ENCODE data around the gene PCCA.
"Not testable (repeated sequence)": the region's sequence is repeated elsewhere in the genome, so short reads cannot be mapped to it uniquely, and the experiment has no call there.

Gene PCCA

DNA sequence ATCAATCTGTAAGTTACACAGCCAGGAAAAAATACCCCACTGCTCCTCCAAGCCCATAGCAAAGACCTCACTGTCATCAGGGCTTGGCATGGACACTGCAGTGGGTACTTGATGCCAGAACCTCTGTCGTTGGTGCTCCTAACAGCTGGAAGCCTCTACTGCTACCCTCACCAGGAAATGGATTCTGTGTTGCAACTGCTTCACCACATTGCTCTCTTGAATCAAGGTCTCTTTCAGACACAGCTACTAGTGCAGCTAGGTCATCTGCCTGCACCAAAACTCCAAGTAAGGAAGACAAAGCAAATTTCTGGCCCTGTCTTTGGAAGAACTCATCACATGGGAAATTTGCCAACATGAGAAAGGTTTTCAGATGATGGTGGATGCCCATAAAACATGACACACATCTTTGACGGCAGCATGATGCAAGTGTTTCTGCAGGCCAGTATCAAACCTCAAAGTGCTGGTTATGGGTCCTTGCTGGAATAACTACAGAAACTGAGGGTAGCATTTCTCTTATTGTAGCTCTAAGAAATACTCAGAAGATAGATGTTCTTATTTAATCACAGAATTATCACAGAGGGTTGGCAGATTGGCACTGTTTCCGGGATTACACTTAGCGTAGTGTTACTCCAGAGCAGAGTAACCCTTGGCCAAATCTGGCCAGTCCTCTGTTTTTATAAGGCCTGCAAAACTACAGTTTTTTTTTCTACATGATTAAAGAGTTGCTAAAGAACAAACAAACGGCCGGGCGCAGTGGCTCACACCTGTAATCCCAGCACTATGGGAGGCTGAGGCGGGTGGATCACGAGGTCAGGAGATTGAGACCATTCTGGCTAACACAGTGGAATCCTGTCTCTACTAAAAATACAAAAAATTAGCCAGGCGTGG lies 12.9 kb upstream of the PCCA start:
- Histone ChIP-seq H3K27me3 (ENCODE audit: control insufficient read depth, insufficient read depth, low read length) (no peaks in the 10 kb centered on the region), H3K4me3 (ENCODE audit: low read length) (no peak overlapping the region), H3K9me3 (ENCODE audit: control insufficient read depth, low read length) (no peaks in the 10 kb centered on the region), H3K9ac (ENCODE audit: low read length) (no peak overlapping the region), H3K36me3 (ENCODE audit: control insufficient read depth, insufficient read depth, low read length) (no peaks in the 10 kb centered on the region), H3K4me1 (ENCODE audit: control insufficient read depth, insufficient read depth, low read length) (no peaks in the 10 kb centered on the region)

DNA sequence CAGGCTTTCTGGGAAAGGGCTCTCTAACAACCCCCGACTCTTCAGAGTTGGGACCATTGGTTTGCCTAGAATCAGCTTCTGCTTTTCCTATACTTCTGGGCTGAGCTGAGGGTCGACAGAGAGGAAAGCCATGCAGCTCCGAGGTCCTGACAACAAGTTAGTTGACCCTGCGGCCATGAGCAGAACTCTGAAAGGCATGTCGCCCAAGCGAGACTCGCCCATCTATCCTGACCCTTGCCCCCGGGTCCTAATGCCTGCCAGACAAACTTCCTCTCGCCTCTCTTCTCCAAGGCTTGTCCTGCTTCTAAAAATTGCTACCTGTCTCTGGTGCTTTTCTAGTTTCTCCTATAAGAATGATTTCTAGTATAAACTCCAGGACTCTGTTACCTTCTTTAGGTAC lies 9.9 kb upstream of the PCCA start:
- H3K27me3 ChIP-seq (ENCODE audit: control insufficient read depth, insufficient read depth, low read length); H3K9ac ChIP-seq (ENCODE audit: low read length); H3K36me3 ChIP-seq (ENCODE audit: control insufficient read depth, insufficient read depth, low read length); H3K9me3 ChIP-seq (ENCODE audit: control insufficient read depth, low read length); H3K4me3 ChIP-seq (ENCODE audit: low read length); H3K4me1 ChIP-seq (ENCODE audit: control insufficient read depth, insufficient read depth, low read length): not testable (repeated sequence)

DNA sequence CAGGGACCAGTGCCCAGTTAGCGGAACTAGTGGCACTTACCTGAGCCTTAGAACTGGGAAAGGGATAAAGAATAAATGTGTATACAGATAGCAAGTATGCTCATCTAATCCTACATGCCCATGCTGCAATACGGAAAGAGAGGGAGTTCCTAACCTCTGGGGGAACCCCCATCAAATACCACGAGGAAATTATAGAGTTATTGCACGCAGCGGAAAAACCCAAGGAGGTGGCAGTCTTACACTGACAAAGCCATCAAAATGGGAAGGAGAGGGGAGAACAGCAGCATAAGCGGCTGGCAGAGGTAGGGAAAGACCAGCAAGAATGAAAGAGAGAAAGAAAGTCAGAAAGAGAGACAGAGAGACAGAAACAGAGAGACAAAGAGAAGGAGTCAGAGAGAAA lies 5.5 kb upstream of the PCCA start:
- H3K9me3 ChIP-seq (ENCODE audit: control insufficient read depth, low read length); H3K4me3 ChIP-seq (ENCODE audit: low read length); H3K9ac ChIP-seq (ENCODE audit: low read length); H3K36me3 ChIP-seq (ENCODE audit: control insufficient read depth, insufficient read depth, low read length); H3K27me3 ChIP-seq (ENCODE audit: control insufficient read depth, insufficient read depth, low read length): not testable (repeated sequence)
- H3K4me1 ChIP-seq (ENCODE audit: control insufficient read depth, insufficient read depth, low read length): peaks cover 10% of the 10 kb centered on the region

DNA sequence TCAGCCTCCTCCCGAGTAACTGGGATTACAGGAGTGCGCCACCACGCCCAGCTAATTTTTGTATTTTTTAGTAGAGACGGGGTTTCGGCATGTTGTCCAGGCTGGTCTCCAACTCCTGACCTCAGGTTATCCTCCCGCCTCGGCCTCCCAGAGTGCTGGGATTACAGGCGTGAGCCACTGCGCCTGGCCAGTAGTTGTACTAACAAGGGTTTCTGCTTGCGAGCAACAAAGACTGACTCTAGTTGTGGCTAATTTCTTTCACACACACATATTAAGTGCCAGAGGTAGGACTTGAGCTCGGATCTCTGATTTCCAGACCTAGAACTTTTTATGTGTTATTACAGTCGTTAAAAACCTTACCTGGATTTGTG lies 635 bp upstream of the PCCA start:
- Histone ChIP-seq H3K27me3 (ENCODE audit: control insufficient read depth, insufficient read depth, low read length) (no peaks in the 10 kb centered on the region), H3K4me1 (ENCODE audit: control insufficient read depth, insufficient read depth, low read length) (peaks cover 20% of the 10 kb centered on the region), H3K9me3 (ENCODE audit: control insufficient read depth, low read length) (no peaks in the 10 kb centered on the region), H3K4me3 (ENCODE audit: low read length) (peak overlapping the region; percentile 83), H3K36me3 (ENCODE audit: control insufficient read depth, insufficient read depth, low read length) (no peaks in the 10 kb centered on the region), H3K9ac (ENCODE audit: low read length) (peak overlapping the region; percentile 79)

DNA sequence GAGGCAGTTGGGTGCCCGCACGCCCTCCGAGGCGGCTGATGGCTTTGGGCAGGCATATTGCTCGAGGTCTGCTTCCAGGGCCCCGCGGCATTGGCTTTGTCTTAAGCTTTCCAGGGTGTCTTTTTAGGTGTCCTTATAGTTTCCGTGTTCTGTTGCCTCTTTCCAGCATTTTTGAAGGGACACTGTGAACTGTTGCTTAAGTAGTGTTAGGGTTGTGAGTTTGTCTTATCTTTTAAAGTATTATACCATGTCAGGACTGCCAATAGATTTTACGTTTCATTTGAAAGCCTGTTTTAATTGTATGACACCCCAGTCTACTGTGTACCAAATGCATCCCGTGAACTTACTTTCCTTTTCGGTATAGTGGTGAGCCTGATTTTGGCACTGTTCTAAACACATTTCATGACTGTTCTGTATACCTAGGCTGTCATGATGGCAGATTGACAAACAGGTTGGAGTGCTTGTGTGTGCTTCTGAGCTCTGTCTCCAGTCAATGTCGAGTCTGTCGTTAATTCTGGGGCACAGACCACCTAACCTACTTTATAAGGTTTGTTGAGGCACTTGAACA lies 656 bp downstream of the PCCA start:
- Histone ChIP-seq H3K9ac (ENCODE audit: low read length) (peak overlapping the region; percentile 79), H3K36me3 (ENCODE audit: control insufficient read depth, insufficient read depth, low read length) (no peaks in the 10 kb centered on the region), H3K27me3 (ENCODE audit: control insufficient read depth, insufficient read depth, low read length) (no peaks in the 10 kb centered on the region), H3K4me3 (ENCODE audit: low read length) (peak overlapping the region; percentile 83), H3K4me1 (ENCODE audit: control insufficient read depth, insufficient read depth, low read length) (peaks cover 20% of the 10 kb centered on the region), H3K9me3 (ENCODE audit: control insufficient read depth, low read length) (no peaks in the 10 kb centered on the region)

DNA sequence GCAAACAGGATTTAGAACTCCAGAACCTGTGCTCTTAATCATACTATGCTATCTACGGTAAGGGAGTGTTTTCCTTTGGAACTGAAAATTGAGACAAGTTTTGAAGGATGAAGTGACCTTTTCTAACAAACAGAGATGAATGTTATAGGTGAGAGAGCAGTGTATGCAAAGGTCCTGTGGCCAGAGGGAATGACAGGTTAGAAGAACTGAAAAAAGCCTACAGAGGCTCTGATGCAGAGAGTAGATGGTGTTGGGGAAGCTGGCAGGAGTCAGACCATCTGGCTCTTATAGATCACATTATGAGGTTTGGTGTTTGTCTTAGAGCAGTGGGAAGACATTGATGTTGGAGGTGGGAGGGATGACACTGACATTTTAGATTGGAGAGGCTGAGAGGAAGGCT lies 2.0 kb downstream of the PCCA start:
- Histone ChIP-seq H3K4me3 (ENCODE audit: low read length) (no peak overlapping the region), H3K36me3 (ENCODE audit: control insufficient read depth, insufficient read depth, low read length) (no peaks in the 10 kb centered on the region), H3K9me3 (ENCODE audit: control insufficient read depth, low read length) (no peaks in the 10 kb centered on the region), H3K27me3 (ENCODE audit: control insufficient read depth, insufficient read depth, low read length) (no peaks in the 10 kb centered on the region), H3K9ac (ENCODE audit: low read length) (no peak overlapping the region), H3K4me1 (ENCODE audit: control insufficient read depth, insufficient read depth, low read length) (peaks cover 20% of the 10 kb centered on the region)

DNA sequence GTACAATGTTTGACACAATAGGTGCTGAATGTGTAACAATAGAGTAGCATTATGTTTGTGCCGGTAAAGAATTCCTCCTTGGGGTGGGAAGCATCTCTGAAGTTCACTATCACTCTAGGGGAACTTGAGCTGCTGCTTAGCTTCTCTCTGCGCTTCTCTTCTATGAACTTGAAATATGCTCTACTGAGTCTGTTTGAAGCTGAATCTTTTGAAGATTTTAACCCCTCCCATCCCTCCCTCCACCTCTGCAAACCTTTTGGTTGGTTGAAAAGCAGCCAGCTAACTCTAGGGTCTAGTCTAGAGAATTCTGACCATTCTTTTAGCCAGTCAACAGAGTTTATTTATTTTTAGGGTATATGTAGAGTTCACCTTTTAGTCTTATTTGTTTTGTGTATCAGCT lies 2.5 kb downstream of the PCCA start:
- no peak overlapping the region for H3K4me3 ChIP-seq (ENCODE audit: low read length)
- no peaks in the 10 kb centered on the region for H3K36me3 ChIP-seq (ENCODE audit: control insufficient read depth, insufficient read depth, low read length)
- peaks cover 20% of the 10 kb centered on the region for H3K4me1 ChIP-seq (ENCODE audit: control insufficient read depth, insufficient read depth, low read length)
- no peak overlapping the region for H3K9ac ChIP-seq (ENCODE audit: low read length)
- no peaks in the 10 kb centered on the region for H3K27me3 ChIP-seq (ENCODE audit: control insufficient read depth, insufficient read depth, low read length)
- no peaks in the 10 kb centered on the region for H3K9me3 ChIP-seq (ENCODE audit: control insufficient read depth, low read length)

DNA sequence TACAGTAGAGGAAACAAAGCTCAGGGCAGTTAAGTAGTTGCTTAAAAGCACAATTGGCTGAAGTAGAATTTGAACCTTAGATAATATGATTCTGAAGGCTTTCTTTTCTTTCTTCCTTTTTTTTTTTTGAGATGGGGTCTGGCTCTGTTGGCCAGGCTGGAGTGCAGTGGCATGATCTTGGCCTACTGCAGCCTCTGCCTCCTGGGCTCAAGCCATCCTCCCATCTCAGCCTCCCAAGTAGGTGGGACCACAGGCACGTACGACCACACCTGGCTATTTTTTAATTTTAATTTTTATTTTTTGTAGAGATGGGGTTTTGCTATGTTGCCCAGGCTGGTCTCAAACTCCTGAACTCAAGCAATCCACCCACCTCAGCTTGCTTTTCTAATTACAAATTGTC lies 3.4 kb downstream of the PCCA start:
- not testable (repeated sequence) for H3K9me3 ChIP-seq (ENCODE audit: control insufficient read depth, low read length); H3K9ac ChIP-seq (ENCODE audit: low read length); H3K36me3 ChIP-seq (ENCODE audit: control insufficient read depth, insufficient read depth, low read length); H3K4me3 ChIP-seq (ENCODE audit: low read length); H3K27me3 ChIP-seq (ENCODE audit: control insufficient read depth, insufficient read depth, low read length)
- H3K4me1 ChIP-seq (ENCODE audit: control insufficient read depth, insufficient read depth, low read length): peaks cover 15% of the 10 kb centered on the region

DNA sequence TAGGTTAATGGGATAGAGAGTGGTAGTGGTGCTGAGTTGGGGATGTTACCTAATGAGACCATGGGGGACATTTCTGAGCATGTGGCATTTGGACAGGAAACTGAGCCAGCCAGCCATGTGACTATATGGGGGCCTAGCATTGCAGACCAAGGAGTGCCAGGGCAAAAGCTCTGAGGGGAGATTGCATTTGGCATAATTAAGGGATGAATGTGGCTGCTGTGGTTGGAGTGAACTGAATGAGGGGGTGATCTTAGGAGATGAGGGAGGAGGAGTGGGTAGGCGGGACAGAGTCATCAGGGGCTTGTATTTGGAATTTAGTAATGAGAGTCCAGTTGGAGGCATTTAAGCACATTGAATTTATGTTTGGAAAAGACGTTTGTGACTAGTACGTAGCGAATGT lies 6.6 kb downstream of the PCCA start:
- H3K27me3 ChIP-seq (ENCODE audit: control insufficient read depth, insufficient read depth, low read length): no peaks in the 10 kb centered on the region
- no peak overlapping the region for H3K9ac ChIP-seq (ENCODE audit: low read length)
- H3K36me3 ChIP-seq (ENCODE audit: control insufficient read depth, insufficient read depth, low read length): no peaks in the 10 kb centered on the region
- H3K4me1 ChIP-seq (ENCODE audit: control insufficient read depth, insufficient read depth, low read length): peaks cover 10% of the 10 kb centered on the region
- no peaks in the 10 kb centered on the region for H3K9me3 ChIP-seq (ENCODE audit: control insufficient read depth, low read length)
- no peak overlapping the region for H3K4me3 ChIP-seq (ENCODE audit: low read length)

DNA sequence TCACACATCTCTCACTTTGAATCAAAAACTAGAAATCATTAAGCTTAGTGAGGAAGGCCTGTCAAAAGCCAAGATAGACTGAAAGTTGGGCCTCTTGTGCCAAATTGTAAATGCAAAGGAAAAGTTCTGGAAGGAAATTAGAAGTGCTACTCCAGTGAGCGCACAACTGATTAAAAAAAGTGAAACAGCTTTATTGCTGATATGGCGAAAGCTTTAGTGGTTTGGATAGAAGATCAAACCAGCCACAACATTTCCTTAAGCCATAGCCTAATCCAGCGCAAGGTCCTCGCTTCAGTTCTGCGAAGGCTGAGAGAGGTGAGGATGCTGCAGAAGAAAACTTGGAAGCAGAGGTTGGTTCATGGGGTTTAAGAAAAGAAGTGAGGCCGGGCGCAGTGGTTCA lies 7.6 kb downstream of the PCCA start:
- H3K4me1 ChIP-seq (ENCODE audit: control insufficient read depth, insufficient read depth, low read length): peaks cover 14% of the 10 kb centered on the region
- no peak overlapping the region for H3K4me3 ChIP-seq (ENCODE audit: low read length)
- H3K9ac ChIP-seq (ENCODE audit: low read length): no peak overlapping the region
- H3K27me3 ChIP-seq (ENCODE audit: control insufficient read depth, insufficient read depth, low read length): no peaks in the 10 kb centered on the region
- no peaks in the 10 kb centered on the region for H3K36me3 ChIP-seq (ENCODE audit: control insufficient read depth, insufficient read depth, low read length)
- H3K9me3 ChIP-seq (ENCODE audit: control insufficient read depth, low read length): no peaks in the 10 kb centered on the region

DNA sequence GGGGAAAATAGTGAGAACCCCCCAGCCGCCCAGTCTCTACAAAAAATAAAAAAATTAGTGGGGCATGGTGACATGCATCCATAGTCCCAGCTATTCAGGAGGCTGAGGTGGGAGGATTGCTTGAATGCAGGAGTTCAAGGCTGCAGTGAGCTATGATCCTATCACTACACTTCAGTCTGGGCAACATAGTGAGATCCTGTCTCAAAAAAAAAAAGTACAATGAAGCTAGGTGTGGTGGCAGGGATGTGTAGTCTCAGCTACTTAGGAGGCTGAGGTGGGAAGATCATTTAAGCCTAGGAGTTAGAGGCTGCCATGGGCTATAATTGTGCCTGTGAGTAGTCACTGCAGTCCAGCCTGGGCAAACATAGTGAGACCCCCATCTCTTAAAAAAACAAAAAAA lies 8.9 kb downstream of the PCCA start:
- Histone ChIP-seq H3K36me3 (ENCODE audit: control insufficient read depth, insufficient read depth, low read length) (no peaks in the 10 kb centered on the region), H3K4me3 (ENCODE audit: low read length) (no peak overlapping the region), H3K4me1 (ENCODE audit: control insufficient read depth, insufficient read depth, low read length) (peaks cover 14% of the 10 kb centered on the region), H3K9me3 (ENCODE audit: control insufficient read depth, low read length) (no peaks in the 10 kb centered on the region), H3K9ac (ENCODE audit: low read length) (no peak overlapping the region), H3K27me3 (ENCODE audit: control insufficient read depth, insufficient read depth, low read length) (no peaks in the 10 kb centered on the region)

DNA sequence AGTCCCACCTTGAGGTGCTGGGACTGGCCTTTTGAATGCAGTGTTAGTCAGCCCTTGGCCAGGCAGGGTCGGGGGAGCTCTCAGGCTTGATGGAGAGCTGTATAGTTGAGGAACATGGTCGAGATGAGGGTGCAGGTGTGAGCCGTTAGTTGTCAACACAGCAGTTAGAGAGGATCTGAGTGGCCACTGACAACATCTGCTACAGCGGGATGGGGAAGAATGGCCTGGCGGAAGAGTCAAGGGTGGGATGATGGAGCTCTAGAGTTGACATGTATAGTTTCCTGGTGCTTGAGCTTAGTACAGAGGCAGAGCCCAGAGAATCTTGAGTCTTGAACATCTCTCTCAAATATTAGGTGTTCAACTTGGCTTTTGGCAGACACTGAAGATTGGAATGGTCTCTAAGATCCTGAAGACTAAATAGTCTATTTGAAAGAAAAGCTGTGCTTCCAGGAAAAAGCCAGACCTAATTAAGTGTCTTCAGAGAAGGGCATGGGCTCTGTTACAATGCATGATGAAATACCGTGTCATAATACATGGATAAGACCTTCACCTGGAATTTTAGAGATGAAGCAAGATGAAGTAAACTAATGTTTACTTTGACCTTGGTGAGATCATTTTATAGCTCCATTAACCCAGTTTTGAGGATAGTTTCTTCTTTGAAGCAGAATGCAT lies 9.7 kb downstream of the PCCA start:
- Histone ChIP-seq H3K9ac (ENCODE audit: low read length) (no peak overlapping the region), H3K27me3 (ENCODE audit: control insufficient read depth, insufficient read depth, low read length) (no peaks in the 10 kb centered on the region), H3K4me3 (ENCODE audit: low read length) (no peak overlapping the region), H3K9me3 (ENCODE audit: control insufficient read depth, low read length) (no peaks in the 10 kb centered on the region), H3K4me1 (ENCODE audit: control insufficient read depth, insufficient read depth, low read length) (peaks cover 14% of the 10 kb centered on the region), H3K36me3 (ENCODE audit: control insufficient read depth, insufficient read depth, low read length) (no peaks in the 10 kb centered on the region)
